ENCODE measurements around the gene DHX16. TPM values are rescaled to one million over a fixed set of nuclear protein-coding genes. Genes with fewer than 3 reads are reported as not detected.
A peak's percentile ranks its signal among the peaks of the same experiment; 100 is the strongest.

The DHX16 gene
- total and polyA plus RNA-seq, 9 of the 15 experiments (the other 6 are each of a cell fraction or from before 2014, with no cell fraction given): 14.6 to 66.1 (median 47.5) TPM

GRCh38 chr6:30645989-30646388 lies 26.8 kb downstream of the DHX16 start:
- ATAC-seq: 0 out of 3 replicates have a peak, but pooled peaks have one; percentile 12
- TF ChIP-seq BRD4 (IDR thresholded peaks at IDR 0.05) (no peak), SLC30A9 (CRISPR knock-in tag; IDR thresholded peaks at IDR 0.05) (no peak), SPI1 (IDR thresholded peaks at IDR 0.05; ENCODE audit: borderline replicate concordance, low read depth, low read length) (peak; percentile 54; the same call in 1 of the 2 replicates), ZSCAN32 (CRISPR knock-in tag; IDR thresholded peaks at IDR 0.05) (no peak), ZNF512 (tag; IDR thresholded peaks at IDR 0.05) (no peak), MLLT1 (IDR thresholded peaks at IDR 0.05) (no peak), PKNOX1 (IDR thresholded peaks at IDR 0.05) (peak; percentile 62), ZNF143 (CRISPR knock-in tag; IDR thresholded peaks at IDR 0.05) (no peak), SRSF9 (IDR thresholded peaks at IDR 0.05; ENCODE audit: borderline replicate concordance, low read depth, low read length) (no peak), EGR1 (conservative IDR thresholded peaks at IDR 0.05) (0 out of 2 replicates have a peak, but pooled peaks have one; percentile 19), ZFP36 (IDR thresholded peaks at IDR 0.05; ENCODE audit: low read depth, low read length, partially characterized antibody) (peak; percentile 4), SRSF7 (optimal IDR thresholded peaks at IDR 0.05; ENCODE audit: low read depth, low read length) (no peak), SP1 (CRISPR knock-in tag; IDR thresholded peaks at IDR 0.05) (no peak), MEIS2 (IDR thresholded peaks at IDR 0.05; ENCODE audit: partially characterized antibody) (peak; percentile 59), HOXB6 (CRISPR knock-in tag; IDR thresholded peaks at IDR 0.05; ENCODE audit: borderline replicate concordance) (no peak)

More at GRCh38 chr6:30645989-30646388, 26.8 kb downstream of the DHX16 start:
- Histone ChIP-seq H3K27ac (ENCODE audit: extremely low read depth, low read depth, low read length) (peak overlapping the region; percentile 83), H3K4me2 (ENCODE audit: insufficient read depth, low read length) (peak overlapping the region; percentile 97), H2AFZ (ENCODE audit: low read depth, low read length) (peak overlapping the region; percentile 64), H3K4me1 (replicated peaks in 1 of 2; ENCODE audit: control insufficient read depth in 2 of 2, insufficient read depth in 2 of 2, low read length in 2 of 2) (peaks cover 15 to 29% of the 10 kb centered on the region in 2 experiments), H3K27me3 (ENCODE audit: control insufficient read depth in 2 of 2, insufficient read depth in 2 of 2, low read length in 2 of 2) (no peaks in the 10 kb centered on the region), H3K9me3 (replicated peaks; ENCODE audit: control insufficient read depth, insufficient read depth, low read depth, low read length) (no peaks in the 10 kb centered on the region; the same call in 1 of the 2 replicates), H3K79me2 (ENCODE audit: control insufficient read depth, insufficient read depth, low read length) (peaks cover 44% of the 10 kb centered on the region), H3K4me3 (peak overlapping the region; percentile 68), H4K20me1 (replicated peaks; ENCODE audit: control insufficient read depth, insufficient read depth, low read length) (no peaks in the 10 kb centered on the region), H3K9ac (ENCODE audit: insufficient read depth in 1 of 2, low read depth in 2 of 2, low read length in 2 of 2) (peak overlapping the region; percentile 33 to 89; a peak in 3 of 4 replicates), H3K36me3 (ENCODE audit: control insufficient read depth, insufficient read depth, low read length) (peaks cover 28% of the 10 kb centered on the region), H3K9me1 (ENCODE audit: control insufficient read depth, insufficient read depth, low read length) (no peaks in the 10 kb centered on the region)
- peak in 2 of 4 experiments; percentile 66 to 73 for DNase-seq (ENCODE audit: extremely low read depth in 1 of 4, low spot score in 3 of 4)
- intact Hi-C loops (cut with micrococcal nuclease): loop anchor here (2.0 kb wide), 1 partner anchor 29 kb away; the partner anchor contains the start of genes MRPS18B and PPP1R10
- in situ Hi-C loops (cut with MboI): no loop called here
- ChIA-PET POLR2A (interaction anchor here (0.5 to 3.9 kb wide), 11 partner anchors 9 to 76 kb away, joined by 3 to 46 read pairs (median 5); partner anchors contain the start of genes MDC1 and MRPS18B), CTCF (ENCODE audit: low intra/inter-chr PET ratio) (no interaction called here)
- WGBS (ENCODE audit: insufficient coverage, low coverage, missing lambda C conversion rate): 8% methylated on average over 1 of the region's 1 CpG
- FAIRE-seq: peak; percentile 62
- BruUV-seq (replicated peaks): no TSS peak

All from K562 (cell line).